ENCODE data around the gene WDR64. TPM values are rescaled to one million over a fixed set of nuclear protein-coding genes. Genes with fewer than 3 reads are reported as not detected.
A peak's percentile ranks its signal among the peaks of the same experiment; 100 is the strongest.

WDR64 gene
- total RNA-seq, 3 donors from 2014 or later, result 0.25 TPM; not detected in 2

- intact Hi-C loops (cut with DNase I, micrococcal nuclease), result loop anchor here (5.0 to 10.0 kb wide), 2 partner anchors 79 to 218 kb away; partner anchors contain the start of gene KMO (in 1 of the 2)
- no peaks in the 10 kb centered on the region for H3K9me3 ChIP-seq
- H3K4me1 ChIP-seq (ENCODE audit: low read depth), result peaks cover 25% of the 10 kb centered on the region
- no peak for ATAC-seq
- H3K36me3 ChIP-seq (ENCODE audit: low read depth), result no peaks in the 10 kb centered on the region
- TF ChIP-seq CTCF (IDR thresholded peaks at IDR 0.05), result no peak
- DNase-seq, result no peak
- H3K4me3 ChIP-seq, result no peak overlapping the region
Observed at GRCh38 chr1:241614144-241614543, 37.9 kb upstream of the WDR64 start.

DNA sequence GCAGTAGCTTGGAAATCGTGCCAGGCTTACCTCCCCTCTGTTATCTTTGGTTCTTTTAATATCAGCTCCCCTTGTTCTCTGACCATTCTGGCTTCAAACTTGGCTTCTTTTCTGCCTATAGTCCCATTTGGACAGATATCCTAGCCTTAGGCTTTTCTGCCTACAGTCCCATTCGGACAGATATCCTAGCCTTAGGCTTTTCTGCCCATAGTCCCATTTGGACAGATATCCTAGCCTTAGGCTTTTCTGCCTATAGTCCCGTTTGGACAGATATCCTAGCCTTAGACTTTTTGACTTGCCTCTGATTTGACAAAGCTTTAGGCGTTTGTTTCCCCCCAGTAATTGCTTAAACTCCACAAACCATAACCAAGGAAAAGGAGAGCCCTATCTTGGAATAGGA is 37.5 kb upstream of the WDR64 start:
- DNase-seq (no peak), ATAC-seq (no peak)
- no peaks in the 10 kb centered on the region for H3K9me3 ChIP-seq
- H3K36me3 ChIP-seq (ENCODE audit: low read depth), result no peaks in the 10 kb centered on the region
- intact Hi-C loops (cut with DNase I, micrococcal nuclease), result loop anchor here (5.0 to 10.0 kb wide), 2 partner anchors 80 to 218 kb away; partner anchors contain the start of gene KMO (in 1 of the 2)
- H3K4me3 ChIP-seq, result no peak overlapping the region
- no peak for TF ChIP-seq CTCF (IDR thresholded peaks at IDR 0.05)
- H3K4me1 ChIP-seq (ENCODE audit: low read depth), result peaks cover 26% of the 10 kb centered on the region

DNA sequence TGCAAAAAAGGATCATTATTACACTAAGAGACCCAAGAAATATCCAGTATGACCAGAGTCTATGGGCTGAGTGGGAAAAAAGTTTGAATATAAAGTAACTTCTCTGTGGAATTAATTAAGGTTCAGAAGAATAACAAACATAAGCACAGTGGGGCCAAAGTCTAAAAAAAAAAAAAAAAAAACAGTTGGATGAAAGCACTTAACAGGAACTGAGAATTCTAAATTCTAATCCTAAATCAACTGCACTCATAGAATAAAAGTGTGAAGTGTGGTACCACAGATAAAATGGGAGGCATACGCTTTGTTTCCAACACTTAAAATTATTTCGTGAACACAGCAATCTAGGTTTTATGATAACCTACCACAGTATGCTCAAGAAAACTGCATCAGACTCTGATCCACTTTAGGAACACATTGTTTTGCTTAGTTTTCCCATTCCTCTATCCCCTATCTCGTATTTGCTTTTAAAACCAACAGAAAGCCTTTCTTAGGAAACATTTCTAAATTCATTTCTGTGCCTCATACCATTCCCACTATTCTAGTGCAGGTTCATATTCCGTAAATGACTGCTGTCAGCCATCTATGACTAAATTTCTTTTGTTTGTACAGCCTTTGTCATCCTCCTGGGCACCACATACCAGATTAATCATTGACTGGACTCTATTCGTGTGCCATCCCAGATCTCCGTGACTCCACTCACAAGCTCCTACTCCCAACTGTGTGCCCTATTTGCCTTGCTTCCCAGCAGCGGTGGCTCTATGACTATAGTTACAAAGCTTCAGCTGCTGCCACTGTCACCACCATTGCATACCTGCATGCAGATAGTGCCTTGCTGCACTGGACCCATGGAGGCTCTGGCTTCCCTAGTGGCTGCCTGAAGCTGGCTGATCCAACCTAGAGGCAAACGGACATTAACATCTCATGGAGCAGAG is 36.8 kb upstream of the WDR64 start:
- intact Hi-C loops (cut with DNase I, micrococcal nuclease), result loop anchor here in 1 of 2 donors (10.0 kb wide), 1 partner anchor 81 kb away; the partner anchor contains the start of gene KMO
- TF ChIP-seq CTCF (IDR thresholded peaks at IDR 0.05), result no peak
- DNase-seq, result peak in 2 of 3 donors; percentile 34 to 41
- Histone ChIP-seq H3K9me3 (no peaks in the 10 kb centered on the region), H3K36me3 (ENCODE audit: low read depth) (no peaks in the 10 kb centered on the region), H3K4me1 (ENCODE audit: low read depth) (peaks cover 21% of the 10 kb centered on the region), H3K4me3 (no peak overlapping the region)
- ATAC-seq, result peak; percentile 93

DNA sequence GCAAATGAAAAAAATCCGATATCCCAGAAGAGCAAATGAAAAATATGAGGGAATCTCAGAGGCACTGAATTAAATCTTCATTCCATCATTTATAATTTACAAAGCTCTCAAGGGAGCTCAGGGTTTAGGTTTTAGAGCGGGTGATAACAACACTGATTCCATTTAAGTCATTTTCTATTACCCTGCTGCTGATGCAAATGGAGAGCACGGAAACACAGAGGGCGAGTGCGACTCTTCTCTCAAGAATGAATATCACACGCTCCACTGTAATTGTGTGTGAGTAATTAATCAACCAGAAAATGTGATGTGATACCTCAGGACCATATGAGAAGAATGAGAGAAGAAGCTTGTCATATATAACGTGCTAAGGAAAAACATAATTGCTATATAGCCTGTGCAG is 34.7 kb upstream of the WDR64 start:
- Histone ChIP-seq H3K4me1 (ENCODE audit: low read depth) (peaks cover 11% of the 10 kb centered on the region), H3K4me3 (no peak overlapping the region), H3K9me3 (no peaks in the 10 kb centered on the region), H3K36me3 (ENCODE audit: low read depth) (no peaks in the 10 kb centered on the region)
- ATAC-seq, result no peak
- no peak for DNase-seq
- no peak for TF ChIP-seq CTCF (IDR thresholded peaks at IDR 0.05)
- intact Hi-C loops (cut with DNase I, micrococcal nuclease), result loop anchor here in 1 of 2 donors (10.0 kb wide), 1 partner anchor 83 kb away; the partner anchor contains the start of gene KMO

- DNase-seq, result no peak
- Histone ChIP-seq H3K4me1 (ENCODE audit: low read depth) (peaks cover 4% of the 10 kb centered on the region), H3K36me3 (ENCODE audit: low read depth) (no peaks in the 10 kb centered on the region), H3K4me3 (no peak overlapping the region), H3K9me3 (no peaks in the 10 kb centered on the region)
- intact Hi-C loops (cut with DNase I, micrococcal nuclease), result no loop called here
- ATAC-seq, result no peak
- no peak for TF ChIP-seq CTCF (IDR thresholded peaks at IDR 0.05)
Observed at GRCh38 chr1:241622669-241623068, 29.4 kb upstream of the WDR64 start.

Measured in mucosa of descending colon (tissue), 3 donors.